Measurements from ENCODE around the gene GBF1. TPM values are rescaled to one million over a fixed set of nuclear protein-coding genes. Genes with fewer than 3 reads are reported as not detected.

Gene GBF1
- total and polyA plus RNA-seq, 4 donors = 6.0 to 27.2 (median 15.2) TPM

DNA sequence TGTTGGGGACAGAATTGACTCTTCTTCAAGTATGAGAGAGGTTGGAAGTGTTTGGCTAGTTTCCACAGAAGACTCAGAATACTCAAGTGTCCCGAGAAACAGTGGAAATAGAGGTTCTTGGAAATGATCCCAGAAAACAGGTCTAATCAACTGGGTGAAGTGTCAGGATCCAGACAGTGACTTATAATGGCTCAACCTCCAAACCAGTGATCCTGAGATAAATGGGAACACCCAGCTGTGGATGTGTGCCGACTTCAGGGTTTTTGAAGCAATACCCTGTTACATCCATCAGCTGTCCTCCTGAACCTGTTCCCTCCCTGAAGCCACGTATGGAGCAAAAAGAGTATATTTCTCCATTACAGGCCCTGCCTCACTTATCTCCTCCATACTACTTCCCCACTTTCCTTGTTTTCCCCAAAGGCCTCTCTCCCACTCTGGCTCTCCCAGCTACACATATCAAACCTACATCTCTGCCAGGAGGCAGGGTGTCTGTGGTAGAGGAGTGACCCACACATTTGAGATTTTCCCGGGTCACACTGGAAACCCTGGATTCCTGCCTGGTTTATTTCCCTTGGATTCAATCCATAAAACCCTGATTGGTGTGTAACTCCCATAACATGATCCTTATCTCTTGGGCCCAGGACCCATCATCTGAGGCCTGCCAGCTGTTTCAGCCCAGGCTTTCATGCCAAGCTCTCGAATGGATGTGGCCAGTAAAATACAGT lies 36.9 kb upstream of the GBF1 start:
- no peak for TF ChIP-seq RXRA (IDR thresholded peaks at IDR 0.05)
- no peak for TF ChIP-seq REST (IDR thresholded peaks at IDR 0.05)
- TF ChIP-seq, protein P1, sequence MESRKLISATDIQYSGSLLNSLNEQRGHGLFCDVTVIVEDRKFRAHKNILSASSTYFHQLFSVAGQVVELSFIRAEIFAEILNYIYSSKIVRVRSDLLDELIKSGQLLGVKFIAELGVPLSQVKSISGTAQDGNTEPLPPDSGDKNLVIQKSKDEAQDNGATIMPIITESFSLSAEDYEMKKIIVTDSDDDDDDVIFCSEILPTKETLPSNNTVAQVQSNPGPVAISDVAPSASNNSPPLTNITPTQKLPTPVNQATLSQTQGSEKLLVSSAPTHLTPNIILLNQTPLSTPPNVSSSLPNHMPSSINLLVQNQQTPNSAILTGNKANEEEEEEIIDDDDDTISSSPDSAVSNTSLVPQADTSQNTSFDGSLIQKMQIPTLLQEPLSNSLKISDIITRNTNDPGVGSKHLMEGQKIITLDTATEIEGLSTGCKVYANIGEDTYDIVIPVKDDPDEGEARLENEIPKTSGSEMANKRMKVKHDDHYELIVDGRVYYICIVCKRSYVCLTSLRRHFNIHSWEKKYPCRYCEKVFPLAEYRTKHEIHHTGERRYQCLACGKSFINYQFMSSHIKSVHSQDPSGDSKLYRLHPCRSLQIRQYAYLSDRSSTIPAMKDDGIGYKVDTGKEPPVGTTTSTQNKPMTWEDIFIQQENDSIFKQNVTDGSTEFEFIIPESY (IDR thresholded peaks at IDR 0.05) = no peak
- TF ChIP-seq, protein P2, sequence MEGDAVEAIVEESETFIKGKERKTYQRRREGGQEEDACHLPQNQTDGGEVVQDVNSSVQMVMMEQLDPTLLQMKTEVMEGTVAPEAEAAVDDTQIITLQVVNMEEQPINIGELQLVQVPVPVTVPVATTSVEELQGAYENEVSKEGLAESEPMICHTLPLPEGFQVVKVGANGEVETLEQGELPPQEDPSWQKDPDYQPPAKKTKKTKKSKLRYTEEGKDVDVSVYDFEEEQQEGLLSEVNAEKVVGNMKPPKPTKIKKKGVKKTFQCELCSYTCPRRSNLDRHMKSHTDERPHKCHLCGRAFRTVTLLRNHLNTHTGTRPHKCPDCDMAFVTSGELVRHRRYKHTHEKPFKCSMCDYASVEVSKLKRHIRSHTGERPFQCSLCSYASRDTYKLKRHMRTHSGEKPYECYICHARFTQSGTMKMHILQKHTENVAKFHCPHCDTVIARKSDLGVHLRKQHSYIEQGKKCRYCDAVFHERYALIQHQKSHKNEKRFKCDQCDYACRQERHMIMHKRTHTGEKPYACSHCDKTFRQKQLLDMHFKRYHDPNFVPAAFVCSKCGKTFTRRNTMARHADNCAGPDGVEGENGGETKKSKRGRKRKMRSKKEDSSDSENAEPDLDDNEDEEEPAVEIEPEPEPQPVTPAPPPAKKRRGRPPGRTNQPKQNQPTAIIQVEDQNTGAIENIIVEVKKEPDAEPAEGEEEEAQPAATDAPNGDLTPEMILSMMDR (IDR thresholded peaks at IDR 0.05; ENCODE audit: low read depth, low read length, missing input control) = no peak
- TF ChIP-seq SP1 (IDR thresholded peaks at IDR 0.05) = no peak
- TF ChIP-seq RAD21 (IDR thresholded peaks at IDR 0.05) = no peak
- TF ChIP-seq YY1 (IDR thresholded peaks at IDR 0.05) = no peak
- TF ChIP-seq FOXA2 (IDR thresholded peaks at IDR 0.05) = no peak
- no peak for TF ChIP-seq FOXA1 (IDR thresholded peaks at IDR 0.05)
- TF ChIP-seq GABPA (IDR thresholded peaks at IDR 0.05 in 1 of 2, conservative IDR thresholded peaks at IDR 0.05 in 1 of 2) = no peak
- TF ChIP-seq NR2F2 (IDR thresholded peaks at IDR 0.05) = no peak
- TF ChIP-seq HNF4A (conservative IDR thresholded peaks at IDR 0.05) = no peak
- no peak for TF ChIP-seq JUND (IDR thresholded peaks at IDR 0.05)
- no peak for TF ChIP-seq HNF4G (IDR thresholded peaks at IDR 0.05)
- no peak for TF ChIP-seq EGR1 (IDR thresholded peaks at IDR 0.05; ENCODE audit: low read depth in 2 of 2)
- no peak for TF ChIP-seq MAX (IDR thresholded peaks at IDR 0.05)
- no peak for TF ChIP-seq ATF3 (IDR thresholded peaks at IDR 0.05)
- TF ChIP-seq TAF1 (conservative IDR thresholded peaks at IDR 0.05) = no peak
- H3K9me3 ChIP-seq (ENCODE audit: control insufficient read depth in 4 of 4, low read length in 3 of 4) = peaks cover 0 to 7% (median 2%) of the 10 kb centered on the region in 4 donors
- WGBS = 56% methylated on average over 5 of the region's 5 CpGs
- H3K27ac ChIP-seq (ENCODE audit: low read depth in 1 of 2, low read length in 2 of 2) = no peak overlapping the region
- no peak overlapping the region for H3K4me3 ChIP-seq (ENCODE audit: low read depth in 1 of 3, low read length in 3 of 3)
- no peaks in the 10 kb centered on the region for H3K36me3 ChIP-seq (ENCODE audit: control insufficient read depth in 4 of 4, insufficient read depth in 3 of 4, low read depth in 1 of 4, low read length in 3 of 4)
- no peak for DNase-seq (ENCODE audit: low spot score)
- H3K9ac ChIP-seq (ENCODE audit: low read depth in 1 of 2, low read length in 2 of 2) = no peak overlapping the region
- no peaks in the 10 kb centered on the region for H3K27me3 ChIP-seq (ENCODE audit: control insufficient read depth in 4 of 4, insufficient read depth in 4 of 4, low read length in 3 of 4)
- H3K4me1 ChIP-seq (ENCODE audit: control insufficient read depth in 4 of 4, insufficient read depth in 4 of 4, low read length in 3 of 4) = no peaks in the 10 kb centered on the region
